ENCODE measurements around the gene CALU.

CALU gene

GRCh38 chr7:128755075-128755818, 16.1 kb downstream of the CALU start:
- no peak for DNase-seq

GRCh38 chr7:128755819-128756476, 16.8 kb downstream of the CALU start:
- DNase-seq, result no peak

GRCh38 chr7:128757203-128757602, 18.0 kb downstream of the CALU start:
- DNase-seq, result no peak

- no peak for DNase-seq
These were observed 19.4 kb downstream of the CALU start for GRCh38 chr7:128758553-128758952.

- DNase-seq, result no peak
These were observed 20.1 kb downstream of the CALU start for GRCh38 chr7:128759242-128759641.

DNA sequence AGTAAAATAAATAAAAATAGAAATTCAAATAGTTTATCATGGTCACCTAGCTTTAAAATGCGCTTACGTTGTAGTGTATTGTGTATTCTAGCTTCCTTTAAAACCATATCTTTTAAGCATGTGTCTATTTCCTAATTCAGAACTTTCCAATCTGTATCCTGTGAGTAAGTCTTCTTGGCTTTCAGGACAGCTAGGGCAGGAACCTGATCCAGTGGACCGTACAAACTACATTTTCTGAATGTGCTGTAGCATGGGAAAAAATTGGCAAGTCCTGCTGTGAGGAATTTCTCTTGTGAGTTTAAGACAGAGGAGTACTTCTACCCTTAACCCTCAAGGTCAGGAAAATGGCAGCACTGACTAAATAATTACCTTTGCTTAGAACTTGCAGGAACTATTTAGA, 24.4 kb downstream of the CALU start:
- DNase-seq, result no peak

GRCh38 chr7:128767475-128768110, 28.4 kb downstream of the CALU start:
- no peak for DNase-seq

GRCh38 chr7:128770233-128770632, 31.1 kb downstream of the CALU start:
- DNase-seq, result no peak

DNA sequence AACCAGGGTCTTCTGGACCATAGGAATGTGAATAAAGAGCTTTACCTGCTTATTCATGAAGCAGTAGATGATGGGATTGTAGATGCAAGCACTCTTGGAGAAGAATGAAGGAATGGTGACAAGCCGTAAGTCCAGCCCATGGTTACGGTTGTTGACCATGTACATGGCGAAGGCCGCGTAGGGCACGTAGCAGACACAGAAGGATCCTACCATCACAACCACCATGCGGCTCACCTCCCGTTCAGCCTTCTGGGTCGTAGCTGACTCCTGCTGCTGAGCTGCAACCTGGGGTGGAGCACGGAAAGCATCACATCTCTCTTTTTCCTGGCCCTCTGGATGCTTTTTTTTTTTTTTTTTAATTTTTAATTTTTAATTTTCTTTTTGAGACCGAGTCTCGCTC, 34.4 kb downstream of the CALU start:
- no peak for DNase-seq

DNA sequence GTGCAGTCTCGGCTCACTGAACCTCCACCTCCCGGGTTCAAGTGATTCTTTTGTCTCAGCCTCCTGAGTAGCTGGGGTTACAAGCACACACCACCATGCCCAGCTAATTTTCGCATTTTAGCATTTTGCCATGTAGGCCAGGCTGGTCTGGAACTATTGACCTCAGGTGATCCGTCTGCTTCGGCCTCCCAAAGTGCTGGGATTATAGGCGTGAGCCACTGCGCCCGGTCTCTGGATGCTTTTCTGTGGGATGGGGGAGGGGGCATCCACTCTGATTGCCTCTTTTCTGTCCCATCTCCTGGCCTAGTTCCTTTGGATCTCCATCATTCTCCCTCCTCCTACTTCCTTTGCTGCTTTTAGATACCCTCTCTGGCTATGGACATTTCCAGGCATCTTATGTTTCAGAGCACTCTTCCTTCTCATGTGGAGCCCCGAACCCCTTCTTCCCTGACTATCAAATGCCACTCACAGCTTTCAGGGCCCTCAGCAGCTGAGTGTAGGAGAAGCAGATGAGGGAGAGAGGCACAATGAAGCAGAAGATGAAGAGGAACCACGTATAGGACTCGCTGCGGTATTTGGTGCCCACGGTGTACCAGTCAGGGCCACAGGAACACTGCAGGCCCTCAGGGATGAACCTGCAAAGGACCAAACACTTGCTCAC, 35.0 kb downstream of the CALU start:
- DNase-seq, result no peak

GRCh38 chr7:128774921-128775320, 35.8 kb downstream of the CALU start:
- no peak for DNase-seq

GRCh38 chr7:128775744-128776474, 36.8 kb downstream of the CALU start, which contains the start of gene OPN1SW:
OPN1SW (minus strand) TSS chr7:128775794; CDS start chr7:128775781, 13 bp downstream.
- no peak for DNase-seq

DNA sequence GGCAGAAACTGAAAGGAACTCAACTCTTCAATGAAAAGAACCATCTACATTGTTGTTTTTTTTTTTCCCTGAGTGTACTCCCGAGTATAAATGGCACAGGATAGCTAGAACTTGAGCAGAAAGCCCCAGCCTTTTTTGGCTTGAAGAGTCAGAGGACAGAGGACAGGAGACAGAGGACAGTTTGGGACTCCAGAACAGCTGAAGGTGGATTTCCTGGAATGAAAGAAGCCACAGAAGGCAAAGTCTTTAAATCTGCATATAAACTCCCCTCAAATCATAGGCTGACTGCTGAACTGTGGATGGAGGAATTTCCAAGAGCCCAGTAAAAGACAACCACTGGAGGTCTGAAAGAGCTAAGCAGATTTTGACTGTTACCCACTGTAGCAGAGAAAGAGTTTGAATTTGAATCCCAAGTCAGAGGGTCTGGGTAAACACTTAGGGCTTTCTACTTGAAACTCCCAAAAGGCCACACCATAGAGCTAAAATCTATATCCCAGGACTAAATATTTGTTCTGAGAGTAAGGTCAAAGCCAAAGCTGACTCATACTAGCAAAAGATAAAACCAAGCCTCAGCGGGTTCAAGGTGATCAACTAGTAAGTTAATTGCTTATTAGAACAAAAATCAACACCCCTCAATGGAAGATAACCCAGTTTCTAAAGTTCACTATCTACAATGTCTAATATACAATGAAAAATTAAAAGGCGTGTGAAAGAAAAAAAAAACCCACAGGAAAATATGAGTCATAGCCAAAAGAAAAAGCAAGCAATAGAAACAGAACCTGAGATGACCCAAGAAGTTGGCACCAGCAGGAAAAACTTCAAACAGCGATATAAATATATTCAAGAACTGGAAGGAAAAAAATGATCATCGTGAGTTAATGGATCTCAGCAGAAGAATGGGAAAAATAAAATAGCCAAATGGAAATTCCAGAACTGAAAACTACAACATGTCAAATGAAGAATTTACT, 38.3 kb downstream of the CALU start:
- no peak for DNase-seq

GRCh38 chr7:128778946-128779345, 39.8 kb downstream of the CALU start:
- DNase-seq, result no peak

GRCh38 chr7:128781126-128781525, 42.0 kb downstream of the CALU start:
- no peak for DNase-seq

DNA sequence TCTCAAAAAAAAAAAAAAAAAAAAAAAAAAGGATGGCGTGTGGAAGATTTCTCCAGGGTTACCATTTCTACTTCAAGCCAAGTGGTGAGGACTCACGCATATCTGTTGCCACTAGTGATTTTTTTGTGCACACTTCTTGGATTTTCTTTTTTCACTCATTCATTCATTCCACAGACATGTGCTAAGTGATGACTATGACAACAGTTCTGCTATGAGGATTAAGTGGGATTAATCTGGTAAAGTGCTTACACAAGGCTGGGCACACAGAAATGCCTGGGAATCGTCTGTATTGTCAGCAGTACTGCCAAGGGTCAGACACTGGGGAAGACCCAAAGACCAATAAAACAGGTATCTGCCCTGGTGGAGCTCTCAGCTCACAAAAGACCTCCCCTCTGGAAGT, 42.7 kb downstream of the CALU start:
- no peak for DNase-seq

DNA sequence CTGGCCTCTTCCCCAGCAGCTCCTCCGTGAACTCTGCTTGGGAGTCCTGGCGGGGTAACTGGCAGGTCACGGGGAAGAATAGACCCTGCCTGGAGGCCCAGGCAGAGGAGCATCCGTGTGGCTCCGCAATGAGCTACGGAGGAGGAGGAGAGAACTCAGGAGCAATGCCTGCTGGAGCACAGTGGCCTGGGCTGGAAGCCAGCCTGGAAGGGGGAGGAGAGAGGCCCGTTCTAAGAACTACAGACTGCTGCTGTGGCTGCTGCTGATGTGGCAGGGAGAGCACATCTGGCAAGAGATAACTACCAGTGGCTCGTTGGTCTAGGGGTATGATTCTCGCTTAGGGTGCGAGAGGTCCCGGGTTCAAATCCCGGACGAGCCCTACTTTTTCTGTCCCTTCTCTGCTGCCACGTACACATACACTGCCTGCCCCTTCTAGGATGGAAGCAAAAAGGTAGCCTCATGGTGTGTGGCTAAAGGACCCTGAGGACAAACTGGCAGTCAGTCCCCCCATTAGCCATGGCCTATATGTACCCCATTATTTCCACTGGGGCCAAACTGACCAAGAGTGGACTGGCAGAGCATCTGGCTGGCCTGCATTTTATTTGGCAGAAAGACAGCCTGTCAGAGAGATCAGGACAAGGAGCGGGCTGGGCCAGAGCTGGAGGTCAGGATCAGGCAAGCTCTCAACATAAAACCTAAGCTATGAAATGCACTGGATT, 44.1 kb downstream of the CALU start:
- DNase-seq, result no peak

DNA sequence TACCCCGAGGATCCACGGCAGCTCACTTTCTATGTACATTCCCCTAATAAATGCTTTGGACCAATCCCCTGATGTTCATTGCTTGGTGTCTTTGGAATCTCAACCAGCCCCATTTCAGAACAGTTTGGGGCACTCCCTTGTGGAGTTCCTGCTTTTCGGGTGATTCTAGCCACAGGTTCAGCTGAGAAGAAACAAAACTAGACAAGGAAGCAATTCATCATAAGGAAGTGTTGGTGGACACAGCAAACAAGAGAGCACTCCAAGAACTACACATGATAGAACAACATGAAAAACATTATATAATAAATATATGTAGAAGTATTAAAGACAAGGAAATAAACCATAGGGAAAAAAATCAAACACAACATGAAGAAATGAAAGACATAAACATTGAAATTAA, 46.6 kb downstream of the CALU start:
- DNase-seq, result no peak

GRCh38 chr7:128788446-128789412, 49.6 kb downstream of the CALU start:
- no peak for DNase-seq

All from activated CD8-positive, alpha-beta memory T cell treated with anti-CD3 and anti-CD28 coated beads for 24 hours (primary cell).